Body of pancreas (tissue), 4 donors: ENCODE results near the gene HOXB13.

Source experiments
- POLR2A ChIP-seq, 3 donors: fragments of 450-650 bp; IDR thresholded peaks; one replicate each; pipeline ENCODE4 v1.6.1; 2016; ENCODE audit warnings: antibody characterized with exemption in 3 of 3, mild to moderate bottlenecking in 2 of 3
- TF ChIP-seq, protein P1 (sequence below), 7 experiments: fragments of 450-650 bp in 4 of 7; fragments of 200-600 bp in 3 of 7; sonication (generic) in 3 of 7; IDR thresholded peaks; one replicate each; pipeline ENCODE4 v1.5.1; 2016 to 2019; ENCODE audit warnings: antibody characterized with exemption in 7 of 7

DNA sequence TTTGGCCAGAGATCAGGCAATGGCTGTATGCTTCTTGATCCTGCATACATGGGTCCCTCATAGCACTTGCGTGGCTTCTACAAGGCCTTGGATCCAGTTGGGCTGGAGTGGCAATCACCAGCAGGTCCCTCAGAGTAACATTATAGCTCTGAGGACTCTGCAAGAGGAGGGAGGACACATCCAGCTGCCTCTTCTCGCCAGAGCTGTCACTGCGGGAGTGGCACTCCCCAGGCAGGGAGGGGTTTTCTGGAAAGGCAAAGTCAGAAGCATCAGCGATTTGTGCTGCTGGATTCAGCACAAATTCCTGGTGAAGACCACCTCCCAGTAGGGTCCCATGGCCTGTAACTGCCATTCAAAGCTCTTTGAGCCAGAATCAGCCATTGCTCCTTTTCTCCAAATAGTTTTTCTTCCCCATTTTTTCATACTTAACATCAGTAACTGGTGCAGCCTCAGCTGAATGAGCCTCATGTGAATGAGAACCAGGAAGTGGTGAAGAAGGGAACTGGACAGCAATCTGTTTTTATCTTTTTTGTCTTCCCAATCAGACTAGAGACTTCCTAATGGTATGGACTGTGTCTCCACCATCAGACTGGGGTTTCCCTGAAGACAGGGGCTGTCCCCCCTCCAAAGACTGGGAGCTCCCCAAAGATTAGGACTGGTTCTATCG lies 40.6 kb upstream of the HOXB13 start:
- TF ChIP-seq, protein P1, sequence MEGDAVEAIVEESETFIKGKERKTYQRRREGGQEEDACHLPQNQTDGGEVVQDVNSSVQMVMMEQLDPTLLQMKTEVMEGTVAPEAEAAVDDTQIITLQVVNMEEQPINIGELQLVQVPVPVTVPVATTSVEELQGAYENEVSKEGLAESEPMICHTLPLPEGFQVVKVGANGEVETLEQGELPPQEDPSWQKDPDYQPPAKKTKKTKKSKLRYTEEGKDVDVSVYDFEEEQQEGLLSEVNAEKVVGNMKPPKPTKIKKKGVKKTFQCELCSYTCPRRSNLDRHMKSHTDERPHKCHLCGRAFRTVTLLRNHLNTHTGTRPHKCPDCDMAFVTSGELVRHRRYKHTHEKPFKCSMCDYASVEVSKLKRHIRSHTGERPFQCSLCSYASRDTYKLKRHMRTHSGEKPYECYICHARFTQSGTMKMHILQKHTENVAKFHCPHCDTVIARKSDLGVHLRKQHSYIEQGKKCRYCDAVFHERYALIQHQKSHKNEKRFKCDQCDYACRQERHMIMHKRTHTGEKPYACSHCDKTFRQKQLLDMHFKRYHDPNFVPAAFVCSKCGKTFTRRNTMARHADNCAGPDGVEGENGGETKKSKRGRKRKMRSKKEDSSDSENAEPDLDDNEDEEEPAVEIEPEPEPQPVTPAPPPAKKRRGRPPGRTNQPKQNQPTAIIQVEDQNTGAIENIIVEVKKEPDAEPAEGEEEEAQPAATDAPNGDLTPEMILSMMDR (IDR thresholded peaks at IDR 0.05): no peak
- TF ChIP-seq POLR2A (IDR thresholded peaks at IDR 0.05): no peak
